ENCODE measurements around the gene LRP5.

The LRP5 gene

DNA sequence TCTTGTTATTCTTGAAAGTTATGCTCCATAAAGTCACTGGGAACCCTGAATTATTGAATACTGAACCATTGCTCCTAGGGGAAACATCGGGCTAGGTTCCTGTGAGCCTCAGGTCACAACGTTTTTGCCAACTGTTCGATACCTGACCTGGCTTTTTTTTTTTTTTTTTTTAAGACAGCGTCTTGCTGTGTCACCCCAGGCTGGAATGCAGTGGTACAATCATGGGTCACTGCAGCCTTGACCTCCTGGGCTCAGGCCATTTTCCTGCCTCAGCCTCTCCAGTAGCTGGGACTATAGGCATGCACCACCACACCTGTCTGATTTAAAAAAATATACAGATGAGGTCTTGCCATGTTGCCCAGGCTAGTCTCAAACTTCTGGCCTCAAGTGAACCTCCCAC is 22.5 kb downstream of the LRP5 start:
- H4K20me1 ChIP-seq (ENCODE audit: control insufficient read depth, insufficient read depth, low read depth, low read length), result no peaks in the 10 kb centered on the region
- TF ChIP-seq EZH2phosphoT487 (IDR thresholded peaks at IDR 0.05; ENCODE audit: borderline replicate concordance, low read length), result no peak
- TF ChIP-seq, protein P1, sequence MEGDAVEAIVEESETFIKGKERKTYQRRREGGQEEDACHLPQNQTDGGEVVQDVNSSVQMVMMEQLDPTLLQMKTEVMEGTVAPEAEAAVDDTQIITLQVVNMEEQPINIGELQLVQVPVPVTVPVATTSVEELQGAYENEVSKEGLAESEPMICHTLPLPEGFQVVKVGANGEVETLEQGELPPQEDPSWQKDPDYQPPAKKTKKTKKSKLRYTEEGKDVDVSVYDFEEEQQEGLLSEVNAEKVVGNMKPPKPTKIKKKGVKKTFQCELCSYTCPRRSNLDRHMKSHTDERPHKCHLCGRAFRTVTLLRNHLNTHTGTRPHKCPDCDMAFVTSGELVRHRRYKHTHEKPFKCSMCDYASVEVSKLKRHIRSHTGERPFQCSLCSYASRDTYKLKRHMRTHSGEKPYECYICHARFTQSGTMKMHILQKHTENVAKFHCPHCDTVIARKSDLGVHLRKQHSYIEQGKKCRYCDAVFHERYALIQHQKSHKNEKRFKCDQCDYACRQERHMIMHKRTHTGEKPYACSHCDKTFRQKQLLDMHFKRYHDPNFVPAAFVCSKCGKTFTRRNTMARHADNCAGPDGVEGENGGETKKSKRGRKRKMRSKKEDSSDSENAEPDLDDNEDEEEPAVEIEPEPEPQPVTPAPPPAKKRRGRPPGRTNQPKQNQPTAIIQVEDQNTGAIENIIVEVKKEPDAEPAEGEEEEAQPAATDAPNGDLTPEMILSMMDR (IDR thresholded peaks at IDR 0.05; ENCODE audit: low read depth, low read length, poor library complexity, severe bottlenecking), result no peak

DNA sequence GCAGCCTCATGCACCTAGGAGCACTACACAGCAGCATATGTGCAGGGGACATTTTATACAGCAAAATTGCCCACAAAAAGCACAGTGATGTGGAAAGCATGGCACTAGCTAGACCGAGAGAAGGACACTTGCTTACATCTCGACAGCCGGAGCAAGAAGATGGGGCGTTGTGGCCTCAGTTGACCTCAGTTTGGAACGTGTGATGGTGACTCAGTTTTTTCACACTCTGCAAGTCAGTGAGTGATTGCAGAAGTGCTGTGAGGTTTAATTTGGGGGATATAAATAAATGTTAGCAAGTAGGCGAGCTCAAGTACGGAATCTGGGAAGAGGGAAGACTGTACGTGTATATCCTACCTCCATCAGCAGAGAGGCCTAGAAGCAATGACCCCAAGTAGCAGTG is 23.3 kb downstream of the LRP5 start:
- Histone ChIP-seq H3K9me2 (replicated peaks; ENCODE audit: control insufficient read depth, low read length) (no peaks in the 10 kb centered on the region), H3K27me3 (ENCODE audit: control insufficient read depth, low read length) (no peaks in the 10 kb centered on the region), H3K9me3 (ENCODE audit: control insufficient read depth, insufficient read depth, low read length) (no peaks in the 10 kb centered on the region), H3K4me1 (ENCODE audit: control insufficient read depth, low read length) (peaks cover 6% of the 10 kb centered on the region), H3K36me3 (ENCODE audit: control insufficient read depth, low read length) (no peaks in the 10 kb centered on the region), H3K27ac (ENCODE audit: low read depth, low read length) (no peak overlapping the region), H3F3A (ENCODE audit: control insufficient read depth, insufficient read depth) (no peaks in the 10 kb centered on the region), H4K20me1 (ENCODE audit: control insufficient read depth, insufficient read depth, low read depth, low read length) (no peaks in the 10 kb centered on the region), H3K4me2 (ENCODE audit: low read length) (no peak overlapping the region), H3K4me3 (ENCODE audit: low read length) (no peak overlapping the region), H3K79me2 (ENCODE audit: control insufficient read depth, low read length) (no peaks in the 10 kb centered on the region)
- TF ChIP-seq EZH2phosphoT487 (IDR thresholded peaks at IDR 0.05; ENCODE audit: borderline replicate concordance, low read length), result no peak
- TF ChIP-seq, protein P1 (IDR thresholded peaks at IDR 0.05; ENCODE audit: low read depth, low read length, poor library complexity, severe bottlenecking), result no peak

More for the DNA sequence above, 22.5 kb downstream of the LRP5 start:
- no peaks in the 10 kb centered on the region for H3K9me3 ChIP-seq (ENCODE audit: control insufficient read depth, insufficient read depth, low read length)
- H3K4me2 ChIP-seq (ENCODE audit: low read length), result no peak overlapping the region
- H3K4me1 ChIP-seq (ENCODE audit: control insufficient read depth, low read length), result peaks cover 6% of the 10 kb centered on the region
- no peaks in the 10 kb centered on the region for H3K27me3 ChIP-seq (ENCODE audit: control insufficient read depth, low read length)
- H3K27ac ChIP-seq (ENCODE audit: low read depth, low read length), result no peak overlapping the region
- H3K36me3 ChIP-seq (ENCODE audit: control insufficient read depth, low read length), result no peaks in the 10 kb centered on the region
- H3K79me2 ChIP-seq (ENCODE audit: control insufficient read depth, low read length), result no peaks in the 10 kb centered on the region
- no peaks in the 10 kb centered on the region for H3K9me2 ChIP-seq (replicated peaks; ENCODE audit: control insufficient read depth, low read length)
- H3F3A ChIP-seq (ENCODE audit: control insufficient read depth, insufficient read depth), result no peaks in the 10 kb centered on the region
- no peak overlapping the region for H3K4me3 ChIP-seq (ENCODE audit: low read length)

DNA sequence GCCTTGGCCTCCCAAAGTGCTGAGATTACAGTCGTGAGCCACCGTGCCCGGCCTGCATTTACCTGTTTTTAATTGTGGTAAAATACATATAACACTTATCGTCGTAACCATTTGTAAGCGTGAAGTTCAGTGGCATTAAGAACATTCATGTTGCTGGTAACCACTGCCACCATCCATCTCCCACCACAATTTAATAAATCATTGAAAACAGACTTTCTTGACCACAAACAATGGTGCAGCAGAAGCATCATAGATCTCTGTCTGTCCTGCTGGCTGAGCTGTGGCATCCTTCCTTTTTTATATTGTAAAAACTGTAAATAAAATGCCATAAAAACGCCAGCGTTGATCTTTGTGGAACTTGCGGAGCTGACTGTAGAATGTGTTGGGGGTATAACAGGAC is 24.3 kb downstream of the LRP5 start:
- Histone ChIP-seq H3K36me3 (ENCODE audit: control insufficient read depth, low read length) (no peaks in the 10 kb centered on the region), H3K9me2 (replicated peaks; ENCODE audit: control insufficient read depth, low read length) (no peaks in the 10 kb centered on the region), H4K20me1 (ENCODE audit: control insufficient read depth, insufficient read depth, low read depth, low read length) (no peaks in the 10 kb centered on the region), H3K27ac (ENCODE audit: low read depth, low read length) (no peak overlapping the region), H3K4me2 (ENCODE audit: low read length) (no peak overlapping the region), H3F3A (ENCODE audit: control insufficient read depth, insufficient read depth) (no peaks in the 10 kb centered on the region), H3K9me3 (ENCODE audit: control insufficient read depth, insufficient read depth, low read length) (no peaks in the 10 kb centered on the region), H3K4me3 (ENCODE audit: low read length) (no peak overlapping the region), H3K79me2 (ENCODE audit: control insufficient read depth, low read length) (no peaks in the 10 kb centered on the region), H3K4me1 (ENCODE audit: control insufficient read depth, low read length) (no peaks in the 10 kb centered on the region), H3K27me3 (ENCODE audit: control insufficient read depth, low read length) (no peaks in the 10 kb centered on the region)
- TF ChIP-seq EZH2phosphoT487 (IDR thresholded peaks at IDR 0.05; ENCODE audit: borderline replicate concordance, low read length), result no peak
- TF ChIP-seq, protein P1 (IDR thresholded peaks at IDR 0.05; ENCODE audit: low read depth, low read length, poor library complexity, severe bottlenecking), result no peak
